ENCODE data around the gene ANTXR2.
"Not testable (repeated sequence)": the region's sequence is repeated elsewhere in the genome, so short reads cannot be mapped to it uniquely, and the experiment has no call there.

The ANTXR2 gene

GRCh38 chr4:79998201-79998600, 74.8 kb downstream of the ANTXR2 start:
- in situ Hi-C loops (cut with MboI; ENCODE audit: low sequenced_read_pairs) = no loop called here

- in situ Hi-C loops (cut with MboI; ENCODE audit: low sequenced_read_pairs) = no loop called here
Measured at GRCh38 chr4:79996851-79997250, 76.2 kb downstream of the ANTXR2 start.

DNA sequence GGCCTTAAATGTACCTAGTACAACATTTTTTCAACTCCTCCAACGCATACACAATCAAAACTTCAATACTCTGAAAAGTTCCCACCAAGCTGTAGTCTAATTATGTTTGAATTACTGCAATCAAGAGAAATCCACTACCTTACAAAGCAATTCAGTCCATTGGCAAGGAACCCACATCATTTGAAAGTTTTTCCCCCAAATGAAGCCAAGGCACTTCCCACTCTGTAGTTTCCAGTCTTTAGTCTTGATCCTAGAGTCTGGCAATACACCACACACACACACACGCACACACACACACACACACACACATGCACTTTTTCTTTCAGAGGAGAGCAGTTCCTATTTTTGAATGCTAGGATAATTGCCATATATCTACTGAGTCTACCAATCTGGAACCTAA, 79.6 kb downstream of the ANTXR2 start:
- in situ Hi-C loops (cut with MboI; ENCODE audit: low sequenced_read_pairs) = no loop called here

GRCh38 chr4:79991601-79992000, 81.4 kb downstream of the ANTXR2 start:
- in situ Hi-C loops (cut with MboI; ENCODE audit: low sequenced_read_pairs) = no loop called here

GRCh38 chr4:79991100-79991499, 81.9 kb downstream of the ANTXR2 start:
- in situ Hi-C loops (cut with MboI; ENCODE audit: low sequenced_read_pairs) = not testable (repeated sequence)

DNA sequence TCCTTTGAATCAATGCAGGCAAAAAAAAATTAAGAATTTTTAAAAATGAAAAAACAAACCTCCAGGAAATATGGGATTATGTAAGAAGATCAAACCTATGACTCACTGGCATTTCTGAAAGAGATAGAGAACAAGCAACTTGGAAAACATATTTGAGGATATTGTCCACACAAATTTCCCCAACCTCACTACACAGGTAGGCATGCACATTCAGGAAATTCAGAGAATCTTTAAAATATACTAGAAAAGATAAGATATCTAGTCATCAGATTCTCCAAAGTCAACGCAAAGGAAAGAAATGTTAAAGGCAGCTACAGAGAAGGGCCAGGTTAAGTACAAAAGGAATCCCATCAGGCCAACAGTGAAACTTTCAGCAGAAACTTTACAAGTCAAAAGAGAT, 85.6 kb downstream of the ANTXR2 start:
- in situ Hi-C loops (cut with MboI; ENCODE audit: low sequenced_read_pairs) = no loop called here

DNA sequence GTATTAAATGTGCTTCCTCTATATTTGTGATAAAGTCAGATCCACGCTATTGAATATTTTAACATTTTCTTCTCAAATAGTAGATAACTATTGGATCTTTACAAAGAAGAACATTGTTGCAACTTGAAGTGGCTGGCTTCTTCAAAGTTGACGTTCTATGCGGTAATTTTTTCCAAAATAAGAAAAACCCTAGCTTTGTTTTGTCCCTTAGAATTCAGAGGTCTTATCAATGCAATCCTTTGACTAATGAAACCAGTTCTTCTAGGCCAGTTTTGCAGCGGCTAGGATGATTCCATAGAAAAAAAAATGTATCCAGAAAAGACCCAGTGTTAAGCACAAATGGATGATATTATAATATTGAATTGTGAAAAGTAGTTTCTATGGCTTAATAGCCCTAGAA, 89.6 kb downstream of the ANTXR2 start:
- in situ Hi-C loops (cut with MboI; ENCODE audit: low sequenced_read_pairs) = no loop called here

- in situ Hi-C loops (cut with MboI; ENCODE audit: low sequenced_read_pairs) = no loop called here
Measured at GRCh38 chr4:79982601-79983322, 90.3 kb downstream of the ANTXR2 start.

- in situ Hi-C loops (cut with MboI; ENCODE audit: low sequenced_read_pairs) = no loop called here
Measured at GRCh38 chr4:79980448-79980847, 92.6 kb downstream of the ANTXR2 start.

DNA sequence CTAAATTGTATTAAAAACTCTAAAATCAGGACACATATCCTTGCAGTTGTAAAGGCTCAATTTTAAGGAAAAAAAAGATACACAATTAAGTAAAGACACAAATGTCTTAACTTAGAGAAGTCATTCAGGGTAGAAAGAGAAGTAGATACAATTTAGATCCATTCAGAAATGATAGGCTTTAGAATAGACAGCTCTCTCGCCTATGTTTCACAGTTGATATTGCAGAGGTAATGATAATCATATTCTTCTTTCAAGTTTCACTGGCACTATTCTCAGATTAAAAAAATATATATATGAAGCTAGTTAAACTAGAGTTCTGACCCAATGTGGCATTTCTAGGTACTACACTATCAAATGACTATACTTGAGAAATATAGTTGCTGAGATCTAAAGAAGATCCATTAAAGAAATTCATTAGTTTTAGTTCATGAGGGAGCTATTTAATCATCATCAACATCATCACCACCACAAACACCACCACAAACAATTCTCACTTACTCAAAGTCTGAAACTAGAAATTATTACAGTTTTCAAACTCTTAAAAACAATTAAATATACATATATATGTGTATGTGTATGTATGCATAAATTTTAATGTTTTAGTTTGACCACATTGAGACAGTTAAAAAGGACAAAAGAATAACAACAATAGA, 93.1 kb downstream of the ANTXR2 start:
- in situ Hi-C loops (cut with MboI; ENCODE audit: low sequenced_read_pairs) = no loop called here

DNA sequence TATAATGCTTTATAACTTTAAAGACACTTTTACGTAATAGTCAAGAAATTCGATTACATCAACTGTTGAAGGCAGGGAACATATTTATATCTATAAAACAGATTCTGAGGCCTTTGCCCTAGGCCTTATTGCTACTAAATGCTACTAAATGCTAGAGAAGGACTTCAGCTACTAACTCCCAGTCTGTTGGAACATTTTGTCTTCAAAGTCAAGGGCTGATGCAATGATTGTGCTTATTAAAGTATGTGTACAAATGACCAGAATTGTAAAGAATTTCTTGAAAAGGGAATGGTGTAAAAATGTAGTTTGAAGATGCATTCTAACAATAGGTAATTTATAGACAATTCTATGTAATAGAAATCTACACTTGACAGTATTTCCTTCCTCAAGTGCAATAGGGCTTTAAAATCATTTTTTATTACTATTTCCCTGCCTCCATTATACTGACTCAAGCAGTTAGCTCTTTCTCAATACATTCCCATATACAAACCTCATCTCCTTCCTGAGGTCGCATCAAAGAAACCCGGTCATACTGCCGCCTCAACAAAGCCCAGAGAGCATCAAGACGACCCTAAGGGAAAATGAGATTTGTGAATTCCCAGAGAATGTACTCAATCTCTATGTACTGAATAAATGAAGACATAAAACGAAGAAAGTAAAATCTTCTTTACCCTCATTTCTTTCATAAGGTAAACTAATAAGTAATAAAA, 95.7 kb downstream of the ANTXR2 start:
- in situ Hi-C loops (cut with MboI; ENCODE audit: low sequenced_read_pairs) = no loop called here

GRCh38 chr4:79964400-79965211, 108.4 kb downstream of the ANTXR2 start:
- in situ Hi-C loops (cut with MboI; ENCODE audit: low sequenced_read_pairs) = no loop called here

GRCh38 chr4:79964020-79964399, 109.0 kb downstream of the ANTXR2 start:
- in situ Hi-C loops (cut with MboI; ENCODE audit: low sequenced_read_pairs) = no loop called here

DNA sequence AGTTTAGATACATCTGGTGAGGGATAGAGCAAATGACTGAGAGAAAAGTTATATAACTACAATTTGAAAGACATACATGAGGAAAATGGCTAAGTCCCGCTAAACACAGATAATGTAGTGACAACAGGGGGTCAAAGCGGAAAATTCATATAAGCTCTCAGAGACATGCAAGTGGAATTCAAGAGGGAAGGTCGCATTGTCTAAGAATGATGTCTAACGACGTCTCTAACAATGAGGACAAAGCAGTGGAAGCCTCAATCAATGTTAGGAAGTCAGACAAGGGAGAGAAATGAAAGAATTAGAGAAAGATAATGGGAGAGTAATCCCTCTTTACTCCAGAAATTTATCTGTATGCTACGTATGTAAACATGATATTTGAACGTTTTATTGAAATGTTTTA, 113.4 kb downstream of the ANTXR2 start:
- in situ Hi-C loops (cut with MboI; ENCODE audit: low sequenced_read_pairs) = no loop called here

- in situ Hi-C loops (cut with MboI; ENCODE audit: low sequenced_read_pairs) = no loop called here
Measured at GRCh38 chr4:79958466-79959264, 114.4 kb downstream of the ANTXR2 start.

- in situ Hi-C loops (cut with MboI; ENCODE audit: low sequenced_read_pairs) = no loop called here
Measured at GRCh38 chr4:79949178-79949577, 123.9 kb downstream of the ANTXR2 start.

DNA sequence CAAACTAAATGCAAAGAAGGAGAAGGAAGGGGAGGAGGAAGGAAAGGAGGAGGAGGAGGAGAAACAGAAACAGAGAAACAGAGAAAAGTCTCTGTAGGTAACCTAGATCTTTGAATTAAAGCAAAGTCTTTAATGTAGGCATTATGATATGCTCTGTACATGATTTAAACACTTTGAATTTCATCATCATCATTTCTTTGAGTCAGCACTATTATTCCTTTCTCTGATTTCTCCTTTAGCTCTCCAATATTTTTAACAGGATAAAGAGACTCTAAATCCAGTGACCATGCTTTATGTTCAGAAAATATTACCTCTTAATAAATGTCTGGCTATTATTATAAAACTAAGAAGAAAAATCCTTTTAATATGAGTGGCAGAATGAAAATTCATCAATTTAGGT, 124.3 kb downstream of the ANTXR2 start:
- in situ Hi-C loops (cut with MboI; ENCODE audit: low sequenced_read_pairs) = no loop called here

DNA sequence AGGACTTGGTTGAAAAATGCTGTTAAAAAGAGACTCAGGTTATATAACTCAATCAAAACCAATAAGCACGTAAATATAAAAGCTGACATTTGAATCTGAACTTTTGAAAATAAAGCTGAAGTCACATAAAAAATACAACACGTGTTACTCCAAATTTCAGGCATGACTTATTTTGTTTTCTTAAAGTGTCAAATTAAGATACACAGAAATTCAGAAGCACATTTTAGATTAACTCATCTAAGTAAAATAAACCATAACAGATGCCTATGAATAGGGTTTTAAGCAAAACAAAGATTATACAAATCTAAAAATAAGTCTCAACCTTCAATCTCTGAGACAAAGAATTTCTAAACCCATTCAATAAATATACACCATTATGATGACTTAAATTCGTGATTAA, 124.8 kb downstream of the ANTXR2 start:
- in situ Hi-C loops (cut with MboI; ENCODE audit: low sequenced_read_pairs) = no loop called here

DNA sequence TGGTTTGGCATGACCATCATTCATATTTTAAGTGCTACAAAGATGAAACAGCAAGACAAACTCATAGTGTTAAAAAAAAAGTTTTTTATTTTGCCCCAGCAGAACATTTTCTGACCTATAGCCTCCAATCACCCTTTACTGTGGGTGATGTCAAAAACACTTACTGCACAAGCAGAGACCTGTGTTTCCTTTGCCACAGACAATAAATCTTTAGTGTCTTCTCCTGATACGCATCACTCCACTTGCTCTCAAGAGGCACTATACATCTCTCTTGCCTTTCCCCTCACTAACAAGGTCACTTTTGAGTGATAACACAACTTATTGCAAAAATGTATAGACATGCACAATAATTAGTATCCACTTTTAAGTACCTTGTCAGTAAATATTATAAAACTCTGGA, 125.6 kb downstream of the ANTXR2 start:
- in situ Hi-C loops (cut with MboI; ENCODE audit: low sequenced_read_pairs) = no loop called here

- in situ Hi-C loops (cut with MboI; ENCODE audit: low sequenced_read_pairs) = no loop called here
Measured at GRCh38 chr4:79935274-79935673, 137.8 kb downstream of the ANTXR2 start.

All from HL-60/S4 (cell line).